Neural progenitor cell (in vitro differentiated cells): ENCODE measurements around the gene ACACB.

ENCODE experiments used
- CTCF ChIP-seq: fragments of 200-600 bp; sonication (generic); IDR thresholded peaks from 2 replicates; pipeline ENCODE4 v1.5.1; 2017; ENCODE audit warnings: antibody characterized with exemption, mild to moderate bottlenecking
- EZH2 ChIP-seq: fragments of 200-600 bp; sonication (generic); IDR thresholded peaks from 2 replicates; pipeline ENCODE4 v1.6.1; 2017; ENCODE audit warnings: antibody characterized with exemption, mild to moderate bottlenecking, moderate library complexity
- EZH2phosphoT487 ChIP-seq: fragments of 200-600 bp; sonication (generic); IDR thresholded peaks from 2 replicates; pipeline ENCODE4 v1.6.1; 2017; ENCODE audit warnings: antibody characterized with exemption

- TF ChIP-seq CTCF: no peak
- no peak for TF ChIP-seq EZH2phosphoT487
- TF ChIP-seq EZH2: no peak
Observed at GRCh38 chr12:109125791-109126190, 9.4 kb downstream of the ACACB start.
